H1 (cell line): ENCODE data around the gene MYBPH. TPM values are rescaled to one million over a fixed set of nuclear protein-coding genes. Genes with fewer than 3 reads are reported as not detected.

ENCODE experiments used
- CTCF ChIA-PET: fragments of 300-600 bp; sonication (Branson Sonifier 250); formaldehyde crosslinking; loops from one replicate; lab custom pipeline; 2021; ENCODE audit not compliant: partially characterized antibody; lab: Charles Lee
- POLR2A ChIA-PET: fragments of 300-600 bp; sonication (Branson Sonifier 250); formaldehyde crosslinking; loops from one replicate; lab custom pipeline; 2021; ENCODE audit warnings: inconsistent platforms; ENCODE audit not compliant: partially characterized antibody; lab: Charles Lee
- DNase-seq, 2 experiments: peaks; one replicate each; pipeline versions ENCODE4 v3.0.0 to v3.0.0-alpha.2; 2010 to 2022; ENCODE audit warnings: low spot score in 2 of 2, low read depth in 1 of 2, mixed read lengths in 1 of 2
- FAIRE-seq: peaks from 2 replicates; lab custom pipeline; 2011; peaks lifted over from hg19 to GRCh38; lab: Jason Lieb, UNC
- H2AFZ ChIP-seq: 2 replicates; pipeline ENCODE4 v1.8.1; 2012; ENCODE audit warnings: low read length, inconsistent platforms
- H2AK5ac ChIP-seq: 2 replicates; pipeline ENCODE4 v1.6.1; 2013; ENCODE audit warnings: low read depth, low read length
- H2BK120ac ChIP-seq: replicated peaks from 2 replicates; pipeline ENCODE3; 2013; ENCODE audit warnings: low read depth, low read length, inconsistent platforms
- H2BK12ac ChIP-seq: 2 replicates; pipeline ENCODE4 v1.6.1; 2013; ENCODE audit warnings: low read depth, low read length
- H2BK15ac ChIP-seq: 2 replicates; pipeline ENCODE4 v1.6.1; 2013; ENCODE audit warnings: low read length
- H2BK20ac ChIP-seq: 2 replicates; pipeline ENCODE4 v1.6.1; 2013; ENCODE audit warnings: low read length
- H2BK5ac ChIP-seq: 2 replicates; pipeline ENCODE4 v1.6.1; 2013; ENCODE audit warnings: low read depth, low read length
- H3K14ac ChIP-seq: 2 replicates; pipeline ENCODE4 v1.6.1; 2013; ENCODE audit warnings: inconsistent platforms; ENCODE audit not compliant: insufficient read length
- H3K18ac ChIP-seq: 2 replicates; pipeline ENCODE4 v1.6.1; 2013; ENCODE audit warnings: low read length; ENCODE audit errors: extremely low read depth
- H3K23ac ChIP-seq: 2 replicates; pipeline ENCODE4 v1.6.1; 2013; ENCODE audit warnings: inconsistent platforms; ENCODE audit not compliant: insufficient read length
- H3K23me2 ChIP-seq: 2 replicates; pipeline ENCODE4 v1.6.1; 2013; ENCODE audit warnings: low read depth, low read length
- H3K27ac ChIP-seq: 2 replicates; pipeline ENCODE4 v1.6.1; 2011; ENCODE audit warnings: low read depth, low read length, inconsistent platforms
- H3K27me3 ChIP-seq, 4 experiments: replicated peaks in 1 of 4; 1 replicate in 1 of 4; 2 replicates in 3 of 4; pipeline versions ENCODE4 v1.6.1 to v1.8.1; 2011 to 2013; ENCODE audit warnings: low read length in 3 of 4, mild to moderate bottlenecking in 3 of 4, inconsistent platforms in 2 of 4, mixed read lengths in 2 of 4, moderate library complexity in 1 of 4; ENCODE audit not compliant: control insufficient read depth in 3 of 4, insufficient read depth in 3 of 4; ENCODE audit errors: extremely low read depth in 1 of 4
- H3K36me3 ChIP-seq, 4 experiments: 2 replicates each; pipeline versions ENCODE4 v1.6.1 to v1.8.1; 2011 to 2013; ENCODE audit warnings: mild to moderate bottlenecking in 4 of 4, low read length in 3 of 4, moderate library complexity in 2 of 4, control low read depth in 1 of 4, inconsistent platforms in 1 of 4; ENCODE audit not compliant: insufficient read depth in 4 of 4, control insufficient read depth in 2 of 4
- H3K4ac ChIP-seq: replicated peaks from 2 replicates; pipeline ENCODE3; 2013; ENCODE audit warnings: low read length, low read depth, mixed read lengths, inconsistent platforms; ENCODE audit not compliant: insufficient read length
- H3K4me1 ChIP-seq, 4 experiments: replicated peaks in 1 of 4; 1 replicate in 1 of 4; 2 replicates in 3 of 4; pipeline versions ENCODE4 v1.6.1 to v1.8.1; 2011 to 2013; ENCODE audit warnings: low read length in 3 of 4, inconsistent platforms in 2 of 4, mixed read lengths in 1 of 4; ENCODE audit not compliant: insufficient read depth in 4 of 4, control insufficient read depth in 3 of 4
- H3K4me2 ChIP-seq, 2 experiments: 2 replicates each; pipeline versions ENCODE4 v1.6.1 to v1.8.1; 2011 to 2013; ENCODE audit warnings: low read depth in 2 of 2, low read length in 2 of 2, control low read depth in 1 of 2, inconsistent platforms in 1 of 2, mild to moderate bottlenecking in 1 of 2; ENCODE audit not compliant: insufficient read depth in 1 of 2
- H3K4me3 ChIP-seq, 4 experiments: fragments of 200-600, 300-600 bp in 1 of 4; sonication (generic), shearing (Covaris generic), sonication (Bioruptor Twin) in 1 of 4; 2 replicates each; pipeline versions ENCODE4 v1.5.1 to v1.8.1; 2011 to 2016; ENCODE audit warnings: low read length in 4 of 4, low read depth in 3 of 4, control low read depth in 2 of 4, inconsistent platforms in 2 of 4, mild to moderate bottlenecking in 2 of 4, mixed read lengths in 1 of 4, moderate library complexity in 1 of 4; ENCODE audit not compliant: insufficient read depth in 2 of 4; ENCODE audit errors: extremely low read depth in 1 of 4
- H3K56ac ChIP-seq: replicated peaks from 2 replicates; pipeline ENCODE3; 2013; ENCODE audit warnings: low read depth, mild to moderate bottlenecking, mixed read lengths, low read length, inconsistent platforms; ENCODE audit not compliant: insufficient read length
- H3K79me1 ChIP-seq: 2 replicates; pipeline ENCODE4 v1.6.1; 2013; ENCODE audit warnings: low read depth, low read length, control low read depth
- H3K79me2 ChIP-seq, 2 experiments: 2 replicates each; pipeline versions ENCODE4 v1.6.1 to v1.8.1; 2012 to 2013; ENCODE audit warnings: low read length in 2 of 2, mild to moderate bottlenecking in 2 of 2, inconsistent platforms in 1 of 2; ENCODE audit not compliant: insufficient read depth in 2 of 2, control insufficient read depth in 1 of 2
- H3K9ac ChIP-seq, 4 experiments: replicated peaks in 1 of 4; 1 replicate in 1 of 4; 2 replicates in 3 of 4; pipeline versions ENCODE4 v1.6.1 to v1.8.1; 2011 to 2013; ENCODE audit warnings: low read depth in 3 of 4, low read length in 3 of 4, control low read depth in 2 of 4, mild to moderate bottlenecking in 2 of 4, moderate library complexity in 2 of 4, inconsistent platforms in 1 of 4; ENCODE audit errors: extremely low read depth in 1 of 4
- H3K9me3 ChIP-seq, 2 experiments: 2 replicates each; pipeline versions ENCODE4 v1.6.1 to v1.8.1; 2012 to 2013; ENCODE audit warnings: mild to moderate bottlenecking in 2 of 2, moderate library complexity in 2 of 2, control low read depth in 1 of 2, inconsistent platforms in 1 of 2, low read depth in 1 of 2, low read length in 1 of 2, mixed read lengths in 1 of 2; ENCODE audit not compliant: insufficient read depth in 2 of 2
- H4K20me1 ChIP-seq, 2 experiments: replicated peaks in 1 of 2; 2 replicates each; pipeline versions ENCODE3 to v1.8.1; 2011 to 2013; ENCODE audit warnings: inconsistent platforms in 2 of 2, low read length in 2 of 2, mild to moderate bottlenecking in 1 of 2; ENCODE audit not compliant: insufficient read depth in 2 of 2, control insufficient read depth in 1 of 2
- H4K5ac ChIP-seq: 2 replicates; pipeline ENCODE4 v1.6.1; 2013; ENCODE audit warnings: low read length, low read depth, mixed read lengths, inconsistent platforms; ENCODE audit not compliant: insufficient read length
- H4K8ac ChIP-seq: 2 replicates; pipeline ENCODE4 v1.8.0; 2013; ENCODE audit warnings: mild to moderate bottlenecking, moderate library complexity, low read length, inconsistent platforms; ENCODE audit not compliant: insufficient read depth; ENCODE audit errors: extremely low read depth
- H4K91ac ChIP-seq: replicated peaks from 2 replicates; pipeline ENCODE3; 2013; ENCODE audit warnings: low read length, mixed read lengths, inconsistent platforms; ENCODE audit not compliant: insufficient read length
- CHD2 ChIP-seq: IDR thresholded peaks from 2 replicates; pipeline ENCODE4 v1.6.1; 2012; ENCODE audit warnings: low read length, improper control_type of control experiment
- EP300 ChIP-seq, 2 experiments: IDR thresholded peaks; 1 replicate in 1 of 2; 2 replicates in 1 of 2; pipeline ENCODE4 v1.6.1; 2011 to 2012; ENCODE audit warnings: low read depth in 2 of 2, low read length in 2 of 2, mild to moderate bottlenecking in 2 of 2, borderline replicate concordance in 1 of 2, inconsistent platforms in 1 of 2, moderate library complexity in 1 of 2
- GABPA ChIP-seq: IDR thresholded peaks from 2 replicates; pipeline ENCODE4 v1.6.1; 2011; ENCODE audit warnings: mild to moderate bottlenecking, low read length, moderate library complexity, borderline replicate concordance; ENCODE audit not compliant: insufficient read depth
- JUN ChIP-seq: IDR thresholded peaks from 2 replicates; pipeline ENCODE4 v1.6.1; 2011; ENCODE audit warnings: low read depth, mild to moderate bottlenecking, improper control_type of control experiment, low read length
- MAFK ChIP-seq: IDR thresholded peaks from 2 replicates; pipeline ENCODE4 v1.6.1; 2012; ENCODE audit warnings: low read depth, mild to moderate bottlenecking, improper control_type of control experiment, low read length
- NRF1 ChIP-seq: IDR thresholded peaks from 2 replicates; pipeline ENCODE4 v1.6.1; 2011; ENCODE audit warnings: mild to moderate bottlenecking, low read depth, low read length, improper control_type of control experiment
- POU5F1 ChIP-seq: IDR thresholded peaks from 2 replicates; pipeline ENCODE4 v1.6.1; 2011; ENCODE audit warnings: low read depth, mild to moderate bottlenecking, low read length, moderate library complexity
- RFX5 ChIP-seq: IDR thresholded peaks from 2 replicates; pipeline ENCODE4 v1.6.1; 2011; ENCODE audit warnings: low read depth, low read length, improper control_type of control experiment, borderline replicate concordance
- SIN3A ChIP-seq, 2 experiments: IDR thresholded peaks in 1 of 2; conservative IDR thresholded peaks in 1 of 2; 2 replicates each; pipeline ENCODE4 v1.6.1; 2011 to 2012; ENCODE audit warnings: low read length in 2 of 2, improper control_type of control experiment in 1 of 2, low read depth in 1 of 2, mild to moderate bottlenecking in 1 of 2
- SUZ12 ChIP-seq: fragments of 200-600 bp; sonication (generic); IDR thresholded peaks from 2 replicates; pipeline ENCODE4 v1.6.1; 2012; ENCODE audit warnings: mild to moderate bottlenecking, inconsistent platforms, low read length, moderate library complexity, mixed read lengths
- TEAD4 ChIP-seq: IDR thresholded peaks from 2 replicates; pipeline ENCODE4 v1.6.1; 2012; ENCODE audit warnings: low read depth, low read length, inconsistent platforms, mixed read lengths
- WGBS, 2 experiments: shearing (Covaris generic) in 1 of 2; methylation state at CpG; one replicate each; pipeline versions ENCODE4 v1.1.6 to v1.1.7; 2013 to 2015; ENCODE audit warnings: low lambda C conversion rate in 2 of 2, mixed read lengths in 2 of 2, inconsistent platforms in 1 of 2, low coverage in 1 of 2, missing lambda C conversion rate in 1 of 2; ENCODE audit not compliant: insufficient replicate concordance in 2 of 2, insufficient coverage in 1 of 2, insufficient read length in 1 of 2; ENCODE audit errors: extremely low coverage in 1 of 2, missing lambda C conversion rate in 1 of 2; 5-methylcytosine and 5-hydroxymethylcytosine counted together
- polyA plus RNA-seq, 7 experiments: library from polyadenylated mRNA; depleted of rRNA in 3 of 7; stranded (reverse) in 5 of 7; unstranded in 2 of 7; fragments of >200 nt in 5 of 7; fragments of 200-250 nt in 2 of 7; gene quantifications; 1 replicate in 5 of 7; 2 replicates in 1 of 7; 4 replicates in 1 of 7; pipeline versions ENCODE4 v1.2.1 to v1.2.3, GENCODE V29; 2011 to 2013; ENCODE audit warnings: missing spikeins in 2 of 7, mixed read lengths in 2 of 7
- total RNA-seq: library from RNA; stranded (reverse); fragmentation: NEBNext Ultra II Directional; extraction: Animal tissue kit (Norgen Biotek cat#: 25700); gene quantifications from 2 replicates; pipeline ENCODE4 v1.2.1, GENCODE V29; 2021
- TF ChIP-seq, protein P1 (sequence below): IDR thresholded peaks from 2 replicates; pipeline ENCODE4 v1.6.1; 2012; ENCODE audit warnings: low read length, inconsistent platforms

MYBPH gene
- total and polyA plus RNA-seq, 2 of the 8 experiments (the other 6 are each of a cell fraction or from before 2014, with no cell fraction given), result not detected

DNA sequence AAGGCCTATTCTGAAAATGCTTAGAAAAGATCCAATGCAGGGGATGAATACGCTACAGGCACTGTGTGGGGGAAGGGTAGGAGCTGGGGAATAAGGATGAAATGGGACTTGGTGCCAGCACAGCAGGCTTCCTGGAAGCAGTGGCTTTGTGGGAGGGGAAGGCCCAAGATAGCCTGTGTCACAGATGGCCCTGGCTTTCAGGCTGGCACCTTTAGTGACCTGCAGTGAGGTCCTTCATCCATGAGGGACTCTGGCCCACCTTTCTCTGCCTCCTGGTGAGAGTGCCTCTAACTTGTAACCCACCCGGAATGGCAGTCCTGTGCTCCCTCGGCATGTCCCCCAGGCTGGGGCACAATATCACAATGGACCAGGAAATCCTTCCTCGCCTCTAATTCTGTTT is 10.0 kb upstream of the MYBPH start:
- H4K91ac ChIP-seq, result no peak overlapping the region
- no peak overlapping the region for H3K9ac ChIP-seq
- 82% methylated on average over 4 of the region's 4 CpGs; no CpG with 5 or more reads in 1 of the 2 experiments for WGBS, 2 experiments
- H3K9me3 ChIP-seq, result no peaks in the 10 kb centered on the region
- no peak overlapping the region for H3K23ac ChIP-seq
- H4K5ac ChIP-seq, result no peak overlapping the region
- DNase-seq, result no peak
- H3K36me3 ChIP-seq, result no peaks in the 10 kb centered on the region
- no peaks in the 10 kb centered on the region for H3K27me3 ChIP-seq
- no peaks in the 10 kb centered on the region for H3K79me2 ChIP-seq
- H3K23me2 ChIP-seq, result no peaks in the 10 kb centered on the region
- H2BK5ac ChIP-seq, result no peak overlapping the region
- peak overlapping the region; percentile 55; the same call in 1 of the 2 replicates for H2BK15ac ChIP-seq
- POLR2A ChIA-PET, result interaction anchor here (0.7 to 0.8 kb wide), 2 partner anchors 122 to 359 kb away, joined by 3 read pairs; no protein-coding TSS in a partner anchor
- H3K56ac ChIP-seq, result no peak overlapping the region
- no peaks in the 10 kb centered on the region for H3K79me1 ChIP-seq
- H2BK20ac ChIP-seq, result 0 out of 2 replicates have a peak overlapping the region, but pooled peaks have one; percentile 29
- peaks cover 6 to 17% (median 11%) of the 10 kb centered on the region in 4 experiments for H3K4me1 ChIP-seq
- H2BK120ac ChIP-seq, result peak overlapping the region; percentile 45
- H3K18ac ChIP-seq, result peak overlapping the region; percentile 55; the same call in 1 of the 2 replicates
- no peak overlapping the region for H3K4me3 ChIP-seq
- no peak overlapping the region for H3K27ac ChIP-seq
- peak overlapping the region; percentile 23 for H3K4ac ChIP-seq
- H2AFZ ChIP-seq, result no peak overlapping the region
- FAIRE-seq, result no peak
- H3K4me2 ChIP-seq, result no peak overlapping the region
- H2BK12ac ChIP-seq, result no peak overlapping the region; the same call in 1 of the 2 replicates
- H4K8ac ChIP-seq, result peak overlapping the region; percentile 74
- no peak overlapping the region for H3K14ac ChIP-seq
- no peak overlapping the region for H2AK5ac ChIP-seq
- CTCF ChIA-PET, result interaction anchor here (0.6 to 6.1 kb wide), 13 partner anchors 10 to 145 kb away, joined by 3 to 64 read pairs (median 4); partner anchors contain the start of genes ADORA1 and MYBPH
- no peaks in the 10 kb centered on the region for H4K20me1 ChIP-seq
- TF ChIP-seq GABPA, result no peak
- TF ChIP-seq RFX5, result no peak
- TF ChIP-seq POU5F1, result no peak
- TF ChIP-seq SIN3A (conservative IDR thresholded peaks at IDR 0.05 in 1 of 2, IDR thresholded peaks at IDR 0.05 in 1 of 2; ENCODE audit: low read depth in 1 of 2, low read length in 2 of 2), result no peak
- no peak for TF ChIP-seq MAFK
- TF ChIP-seq EP300 (IDR thresholded peaks at IDR 0.05; ENCODE audit: borderline replicate concordance in 1 of 2, low read depth in 2 of 2, low read length in 2 of 2), result no peak
- TF ChIP-seq CHD2, result no peak
- TF ChIP-seq SUZ12, result no peak
- no peak for TF ChIP-seq TEAD4
- TF ChIP-seq, protein P1, sequence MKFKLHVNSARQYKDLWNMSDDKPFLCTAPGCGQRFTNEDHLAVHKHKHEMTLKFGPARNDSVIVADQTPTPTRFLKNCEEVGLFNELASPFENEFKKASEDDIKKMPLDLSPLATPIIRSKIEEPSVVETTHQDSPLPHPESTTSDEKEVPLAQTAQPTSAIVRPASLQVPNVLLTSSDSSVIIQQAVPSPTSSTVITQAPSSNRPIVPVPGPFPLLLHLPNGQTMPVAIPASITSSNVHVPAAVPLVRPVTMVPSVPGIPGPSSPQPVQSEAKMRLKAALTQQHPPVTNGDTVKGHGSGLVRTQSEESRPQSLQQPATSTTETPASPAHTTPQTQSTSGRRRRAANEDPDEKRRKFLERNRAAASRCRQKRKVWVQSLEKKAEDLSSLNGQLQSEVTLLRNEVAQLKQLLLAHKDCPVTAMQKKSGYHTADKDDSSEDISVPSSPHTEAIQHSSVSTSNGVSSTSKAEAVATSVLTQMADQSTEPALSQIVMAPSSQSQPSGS, result no peak
- TF ChIP-seq NRF1, result no peak
- no peak for TF ChIP-seq JUN
